H1 (cell line): Measurements from ENCODE around the gene NSF.

Experiments used
- ASH2L ChIP-seq: fragments of 200-600, 300-600 bp; sonication (generic); IDR thresholded peaks from one replicate; pipeline ENCODE4 v1.7.1; 2017; ENCODE audit warnings: low read length
- CEBPB ChIP-seq: IDR thresholded peaks from 2 replicates; pipeline ENCODE4 v1.6.1; 2012; ENCODE audit warnings: low read depth, low read length
- CTCF ChIP-seq, 3 experiments: IDR thresholded peaks; 1 replicate in 2 of 3; 2 replicates in 1 of 3; pipeline versions ENCODE4 v1.5.1 to v1.6.1; 2011; ENCODE audit warnings: low read length in 3 of 3, mild to moderate bottlenecking in 3 of 3, inconsistent platforms in 2 of 3, low read depth in 1 of 3, moderate library complexity in 1 of 3; ENCODE audit not compliant: insufficient read depth in 1 of 3; ENCODE audit errors: control extremely low read depth in 1 of 3
- GTF2F1 ChIP-seq: IDR thresholded peaks from 2 replicates; pipeline ENCODE4 v1.6.1; 2012; ENCODE audit warnings: low read depth, low read length, improper control_type of control experiment, borderline replicate concordance
- SIN3A ChIP-seq, 2 experiments: IDR thresholded peaks in 1 of 2; conservative IDR thresholded peaks in 1 of 2; 2 replicates each; pipeline ENCODE4 v1.6.1; 2011 to 2012; ENCODE audit warnings: low read length in 2 of 2, improper control_type of control experiment in 1 of 2, low read depth in 1 of 2, mild to moderate bottlenecking in 1 of 2
- USF2 ChIP-seq: IDR thresholded peaks from 2 replicates; pipeline ENCODE4 v1.6.1; 2011; ENCODE audit warnings: low read length, improper control_type of control experiment

DNA sequence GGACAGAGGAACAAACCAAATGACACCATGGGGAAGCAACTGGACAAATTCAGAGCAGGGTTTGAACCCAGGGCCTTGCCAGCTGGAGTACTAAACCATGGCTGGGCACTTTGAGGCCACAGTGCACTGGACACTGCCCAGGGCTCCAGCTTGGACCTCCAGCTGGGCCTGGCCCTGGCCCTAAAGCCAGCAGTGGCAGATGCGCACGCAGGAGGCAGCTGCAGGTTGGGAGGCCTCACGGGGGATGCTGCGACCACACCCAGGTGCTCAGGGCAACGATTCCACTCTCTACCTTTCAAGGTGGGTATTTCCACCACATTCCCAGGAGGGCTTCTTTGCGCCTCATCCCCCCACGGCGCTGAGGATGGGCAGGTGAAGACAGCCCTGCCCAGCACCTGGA is 199.1 kb downstream of the NSF start:
- TF ChIP-seq ASH2L, result no peak
- TF ChIP-seq SIN3A (conservative IDR thresholded peaks at IDR 0.05 in 1 of 2, IDR thresholded peaks at IDR 0.05 in 1 of 2; ENCODE audit: low read depth in 1 of 2, low read length in 2 of 2), result no peak
- TF ChIP-seq CTCF (IDR thresholded peaks at IDR 0.05; ENCODE audit: control extremely low read depth in 1 of 3, insufficient read depth in 1 of 3, low read depth in 1 of 3, low read length in 3 of 3), result no peak
- TF ChIP-seq CEBPB, result no peak
- no peak for TF ChIP-seq GTF2F1
- no peak for TF ChIP-seq USF2
